Lower lobe of right lung (tissue), 2 donors: Measurements from ENCODE around the gene CA11. TPM values are rescaled to one million over a fixed set of nuclear protein-coding genes. Genes with fewer than 3 reads are reported as not detected.
A peak's percentile ranks its signal among the peaks of the same experiment; 100 is the strongest.
"Not testable (repeated sequence)": the region's sequence is repeated elsewhere in the genome, so short reads cannot be mapped to it uniquely, and the experiment has no call there.

Experiments
- ATAC-seq, 2 donors: fragments of 200-7000 bp; cut with Tn5 transposase; one replicate each; pipeline ENCODE4 v1.9.1; 2020 to 2022; ENCODE audit warnings: mild to moderate bottlenecking in 2 of 2, moderate library complexity in 2 of 2
- DNase-seq: peaks from one replicate; pipeline ENCODE4 v3.0.0-alpha.2; 2020
- H3K27ac ChIP-seq: fragments of 200-600 bp; one replicate; pipeline ENCODE4 v1.8.0; 2022
- H3K27me3 ChIP-seq: fragments of 200-600 bp; one replicate; pipeline ENCODE4 v1.8.0; 2022; ENCODE audit warnings: low read depth
- H3K36me3 ChIP-seq: fragments of 200-600 bp; one replicate; pipeline ENCODE4 v1.8.0; 2022; ENCODE audit warnings: mild to moderate bottlenecking
- H3K4me1 ChIP-seq: fragments of 200-600 bp; one replicate; pipeline ENCODE4 v1.8.0; 2022
- H3K4me3 ChIP-seq: fragments of 200-600 bp; one replicate; pipeline ENCODE4 v1.8.0; 2022; ENCODE audit warnings: mild to moderate bottlenecking
- H3K9me3 ChIP-seq: fragments of 200-600 bp; one replicate; pipeline ENCODE4 v1.8.0; 2022
- intact Hi-C: fragments of 100-400 bp; cut with DNase I; formaldehyde crosslinking; loops from one replicate; pipeline ENCODE4 v1.11.0; 2022
- total RNA-seq: library from RNA; stranded (reverse); fragmentation: NEBNext Ultra II Directional; extraction: Animal tissue kit (Norgen Biotek cat#: 25700); gene quantifications from one replicate; pipeline ENCODE4 v1.2.1, GENCODE V29; 2021
- TF ChIP-seq, protein P1 (sequence below): fragments of 200-600 bp; IDR thresholded peaks from one replicate; pipeline ENCODE4 v1.8.0; 2022; ENCODE audit warnings: antibody characterized with exemption, mild to moderate bottlenecking
- donor health status: DM: no; HTN: yes; CAD: no; lungs with severe emphysema.

The CA11 gene
- total RNA-seq, 1 donor from 2014 or later: 7.8 TPM

DNA sequence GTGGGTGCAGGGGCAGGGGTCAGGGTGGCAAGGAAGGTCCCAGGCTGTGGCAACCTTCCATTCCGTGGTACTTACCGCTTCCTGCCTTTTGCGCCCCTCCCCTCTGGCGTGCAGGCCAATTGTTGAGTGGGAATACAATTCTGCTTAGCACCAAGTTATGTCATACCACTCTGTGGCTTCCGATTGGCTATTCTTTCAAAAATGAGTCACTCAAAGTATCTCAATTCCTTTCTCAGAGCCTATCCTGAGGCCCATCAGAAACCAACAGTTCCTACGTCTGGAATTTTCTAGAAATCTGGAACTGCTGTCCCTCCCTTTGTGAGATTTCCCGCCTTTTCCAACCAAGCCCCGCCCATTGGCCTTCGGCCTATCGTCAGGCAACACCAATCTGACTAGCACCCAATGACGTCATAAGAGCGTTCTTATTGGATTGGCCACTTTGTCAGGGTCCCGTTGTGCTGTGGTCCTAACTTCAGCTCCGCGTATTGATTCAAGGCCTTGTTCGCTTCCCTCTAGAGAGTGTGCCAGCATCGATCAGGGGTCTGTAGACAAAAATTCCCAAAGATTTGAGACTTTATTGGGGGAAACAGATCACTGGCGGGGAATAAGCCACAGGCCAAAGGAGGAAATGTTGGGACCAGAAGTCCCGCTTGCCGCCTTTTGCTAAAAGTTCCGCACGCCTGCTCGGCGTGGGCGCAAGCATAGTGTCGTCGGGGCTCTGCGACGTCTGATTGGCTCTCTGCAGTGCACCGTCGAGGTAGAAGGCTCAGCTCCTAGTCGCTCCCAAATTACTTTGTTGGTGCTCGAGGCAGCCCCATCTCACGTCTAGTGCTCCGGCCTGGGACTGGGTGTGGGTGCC is 15.1 kb upstream of the CA11 start:
- no peaks in the 10 kb centered on the region for H3K36me3 ChIP-seq
- ATAC-seq (peak; percentile 91 to 94), DNase-seq (peak; percentile 90)
- peak overlapping the region; percentile 61 for H3K27ac ChIP-seq
- no peaks in the 10 kb centered on the region for H3K9me3 ChIP-seq
- TF ChIP-seq, protein P1, sequence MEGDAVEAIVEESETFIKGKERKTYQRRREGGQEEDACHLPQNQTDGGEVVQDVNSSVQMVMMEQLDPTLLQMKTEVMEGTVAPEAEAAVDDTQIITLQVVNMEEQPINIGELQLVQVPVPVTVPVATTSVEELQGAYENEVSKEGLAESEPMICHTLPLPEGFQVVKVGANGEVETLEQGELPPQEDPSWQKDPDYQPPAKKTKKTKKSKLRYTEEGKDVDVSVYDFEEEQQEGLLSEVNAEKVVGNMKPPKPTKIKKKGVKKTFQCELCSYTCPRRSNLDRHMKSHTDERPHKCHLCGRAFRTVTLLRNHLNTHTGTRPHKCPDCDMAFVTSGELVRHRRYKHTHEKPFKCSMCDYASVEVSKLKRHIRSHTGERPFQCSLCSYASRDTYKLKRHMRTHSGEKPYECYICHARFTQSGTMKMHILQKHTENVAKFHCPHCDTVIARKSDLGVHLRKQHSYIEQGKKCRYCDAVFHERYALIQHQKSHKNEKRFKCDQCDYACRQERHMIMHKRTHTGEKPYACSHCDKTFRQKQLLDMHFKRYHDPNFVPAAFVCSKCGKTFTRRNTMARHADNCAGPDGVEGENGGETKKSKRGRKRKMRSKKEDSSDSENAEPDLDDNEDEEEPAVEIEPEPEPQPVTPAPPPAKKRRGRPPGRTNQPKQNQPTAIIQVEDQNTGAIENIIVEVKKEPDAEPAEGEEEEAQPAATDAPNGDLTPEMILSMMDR: no peak
- H3K4me1 ChIP-seq: peaks cover 13% of the 10 kb centered on the region
- intact Hi-C loops: no loop called here
- peak overlapping the region; percentile 10 for H3K4me3 ChIP-seq
- no peaks in the 10 kb centered on the region for H3K27me3 ChIP-seq

DNA sequence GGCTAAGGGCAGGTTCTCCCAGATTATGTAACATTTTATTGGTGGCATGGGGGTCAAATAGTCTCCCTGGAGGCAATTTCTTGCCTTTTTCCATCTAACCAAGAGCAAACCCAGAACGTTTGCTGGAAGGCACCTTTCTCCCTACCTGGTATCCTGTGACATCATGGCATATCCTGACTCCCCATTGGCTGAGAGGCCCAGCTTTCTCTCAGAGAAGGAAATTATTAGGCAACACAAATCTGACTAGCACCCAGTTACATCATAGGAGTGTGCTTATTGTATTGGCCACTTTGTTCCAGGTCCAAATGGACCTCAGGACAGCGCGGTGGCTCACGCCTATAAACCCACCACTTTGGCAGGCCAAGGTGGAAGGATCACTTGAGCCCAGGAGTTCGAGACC is 13.8 kb upstream of the CA11 start:
- TF ChIP-seq, protein P1: no peak
- ATAC-seq: peak; percentile 76 to 89
- peak; percentile 57 for DNase-seq

DNA sequence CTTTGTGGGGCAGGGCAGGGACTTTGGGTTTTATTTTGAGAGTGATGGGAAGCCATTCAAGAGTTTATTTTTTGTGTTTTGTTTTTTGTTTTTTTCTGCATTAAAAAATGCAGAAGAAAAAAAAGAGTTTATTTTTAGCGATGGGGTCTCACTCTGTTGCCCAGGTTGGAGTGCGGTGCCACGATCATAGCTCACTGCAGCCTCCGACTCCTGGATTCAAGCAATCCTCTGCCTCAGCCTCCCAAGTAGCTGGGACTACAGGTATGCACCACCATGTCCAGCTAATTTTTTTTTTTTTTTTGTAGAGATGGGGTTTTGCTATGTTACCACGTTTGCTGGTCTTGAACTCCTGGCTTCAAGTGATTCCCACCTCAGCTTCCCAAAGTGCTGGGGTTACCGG is 12.5 kb upstream of the CA11 start:
- TF ChIP-seq, protein P1: no peak
- DNase-seq: no peak
- no peak overlapping the region for H3K27ac ChIP-seq
- no peak for ATAC-seq
- no peaks in the 10 kb centered on the region for H3K36me3 ChIP-seq
- H3K4me3 ChIP-seq: no peak overlapping the region
- H3K4me1 ChIP-seq: peaks cover 13% of the 10 kb centered on the region
- H3K27me3 ChIP-seq: no peaks in the 10 kb centered on the region
- intact Hi-C loops: no loop called here
- H3K9me3 ChIP-seq: no peaks in the 10 kb centered on the region

More for the DNA sequence above, 13.8 kb upstream of the CA11 start:
- Histone ChIP-seq H3K4me1 (peaks cover 13% of the 10 kb centered on the region), H3K4me3 (no peak overlapping the region), H3K36me3 (no peaks in the 10 kb centered on the region), H3K27ac (no peak overlapping the region), H3K27me3 (no peaks in the 10 kb centered on the region), H3K9me3 (no peaks in the 10 kb centered on the region)
- intact Hi-C loops: no loop called here

DNA sequence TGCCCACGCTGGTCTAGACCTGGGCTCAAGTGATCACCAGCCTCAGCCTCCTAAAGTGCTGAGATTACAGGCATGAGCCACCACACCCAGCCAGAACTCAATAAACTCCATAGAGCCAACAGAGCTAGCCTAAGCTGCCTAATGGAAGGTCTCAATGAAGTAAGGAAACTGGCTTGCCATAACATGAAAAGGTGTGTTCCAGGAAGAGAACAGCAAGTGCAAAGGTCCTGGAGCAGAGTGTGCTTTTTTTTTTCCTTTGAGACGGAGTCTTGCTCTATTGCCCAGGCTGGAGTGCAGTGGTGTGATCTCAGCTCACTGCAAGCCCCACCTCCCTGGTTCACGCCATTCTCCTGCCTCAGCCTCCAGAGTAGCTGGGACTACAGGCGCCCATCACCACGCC is 11.8 kb upstream of the CA11 start:
- H3K4me1 ChIP-seq: peaks cover 13% of the 10 kb centered on the region
- ATAC-seq, H3K4me3 ChIP-seq, H3K27me3 ChIP-seq, H3K27ac ChIP-seq, H3K9me3 ChIP-seq, H3K36me3 ChIP-seq, intact Hi-C loops, DNase-seq: not testable (repeated sequence)

DNA sequence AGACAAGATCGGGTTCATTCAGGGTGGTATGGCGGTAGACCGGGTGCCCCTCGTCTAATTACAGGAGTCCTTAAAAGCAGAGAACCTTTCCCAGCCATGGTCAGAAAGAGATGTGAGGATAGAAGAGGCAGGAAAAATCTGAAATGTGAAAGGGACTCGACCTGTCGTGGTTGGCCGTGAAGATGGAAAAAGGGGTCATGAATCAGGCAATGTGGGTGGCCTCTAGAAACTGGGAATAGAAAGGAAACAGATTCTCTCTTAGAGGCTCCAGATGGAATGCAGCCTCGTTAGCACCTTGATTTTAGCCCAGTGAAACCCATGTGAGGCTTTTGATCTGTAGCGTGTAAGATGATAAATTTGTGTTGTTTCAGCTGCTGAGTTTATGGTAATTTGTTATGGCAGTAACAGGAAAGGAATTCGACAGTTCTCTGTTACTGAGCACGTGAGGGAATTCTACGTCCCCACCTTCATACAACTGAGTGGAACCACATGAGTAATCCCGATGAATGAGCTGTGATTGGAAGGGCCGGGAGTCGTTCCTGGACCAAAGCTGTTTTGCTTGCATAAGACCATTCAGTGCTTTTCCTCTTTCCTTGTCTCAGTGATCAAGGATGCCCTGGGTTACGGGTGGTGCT is 11.0 kb upstream of the CA11 start:
- Histone ChIP-seq H3K4me1 (peaks cover 13% of the 10 kb centered on the region), H3K36me3 (no peaks in the 10 kb centered on the region), H3K27ac (no peak overlapping the region), H3K27me3 (no peaks in the 10 kb centered on the region), H3K4me3 (no peak overlapping the region), H3K9me3 (no peaks in the 10 kb centered on the region)
- intact Hi-C loops: no loop called here
- TF ChIP-seq, protein P1: no peak
- DNase-seq (no peak), ATAC-seq (no peak)
